ES-I3 (cell line): ENCODE results near the gene ECI1.

Source experiments
- H3K36me3 ChIP-seq: 2 replicates; pipeline ENCODE4 v1.6.1; 2013; ENCODE audit warnings: mild to moderate bottlenecking, low read length, control low read depth, moderate library complexity; ENCODE audit not compliant: insufficient read depth
- H3K4me1 ChIP-seq: 2 replicates; pipeline ENCODE4 v1.6.1; 2013; ENCODE audit warnings: mild to moderate bottlenecking, control low read depth, low read length; ENCODE audit not compliant: insufficient read depth
- H3K9ac ChIP-seq: 2 replicates; pipeline ENCODE4 v1.6.1; 2013; ENCODE audit warnings: low read depth, mild to moderate bottlenecking, low read length, moderate library complexity
- H3K9me3 ChIP-seq: 2 replicates; pipeline ENCODE4 v1.6.1; 2013; ENCODE audit warnings: mild to moderate bottlenecking, low read length, moderate library complexity; ENCODE audit not compliant: control insufficient read depth, insufficient read depth

Gene ECI1

DNA sequence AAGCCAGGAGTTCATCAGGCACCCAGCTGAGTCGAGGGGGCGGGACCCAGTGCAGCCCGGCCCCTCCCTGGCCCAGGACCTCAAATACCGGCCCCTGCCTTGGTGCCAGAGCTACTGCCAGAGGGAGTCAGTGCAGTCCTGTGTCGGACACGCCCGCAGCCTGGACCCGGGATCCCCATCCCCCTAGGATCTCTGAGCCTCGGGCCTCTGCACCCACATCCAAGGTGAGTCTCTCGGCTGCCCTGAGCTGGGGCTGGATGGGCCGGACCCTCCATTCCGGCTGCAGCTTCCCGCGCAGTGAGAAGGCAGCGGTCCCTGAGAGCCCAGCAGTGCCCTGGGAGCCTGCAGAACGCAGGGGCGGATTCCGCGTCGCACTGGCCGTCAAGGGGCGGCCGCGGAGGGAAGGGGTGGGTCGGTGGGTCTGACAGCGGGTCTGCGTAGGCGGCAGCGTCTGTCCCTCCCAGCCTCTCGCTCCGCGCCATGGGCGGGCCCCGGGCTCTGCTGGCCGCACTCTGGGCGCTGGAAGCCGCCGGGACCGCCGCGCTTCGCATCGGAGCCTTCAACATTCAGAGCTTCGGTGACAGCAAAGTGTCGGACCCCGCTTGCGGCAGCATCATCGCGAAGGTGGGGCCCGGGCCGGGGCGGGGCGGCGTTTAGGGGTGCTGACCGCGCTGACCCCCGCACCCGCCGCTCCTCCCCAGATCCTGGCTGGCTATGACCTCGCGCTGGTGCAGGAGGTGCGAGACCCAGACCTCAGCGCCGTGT, 14.9 kb downstream of the ECI1 start, which contains the start of gene DNASE1L2:
TSS of gene DNASE1L2 (plus strand) at position 108 of the 765 bp plus-strand sequence. CDS start at position 481, 373 bp downstream.
- no peaks in the 10 kb centered on the region for H3K9me3 ChIP-seq
- H3K9ac ChIP-seq: peak within 1 kb of the TSS; percentile 48
- H3K4me1 ChIP-seq: no peaks in the 10 kb centered on the region; the same call in 1 of the 2 replicates
- H3K36me3 ChIP-seq: no peaks in the 10 kb centered on the region

DNA sequence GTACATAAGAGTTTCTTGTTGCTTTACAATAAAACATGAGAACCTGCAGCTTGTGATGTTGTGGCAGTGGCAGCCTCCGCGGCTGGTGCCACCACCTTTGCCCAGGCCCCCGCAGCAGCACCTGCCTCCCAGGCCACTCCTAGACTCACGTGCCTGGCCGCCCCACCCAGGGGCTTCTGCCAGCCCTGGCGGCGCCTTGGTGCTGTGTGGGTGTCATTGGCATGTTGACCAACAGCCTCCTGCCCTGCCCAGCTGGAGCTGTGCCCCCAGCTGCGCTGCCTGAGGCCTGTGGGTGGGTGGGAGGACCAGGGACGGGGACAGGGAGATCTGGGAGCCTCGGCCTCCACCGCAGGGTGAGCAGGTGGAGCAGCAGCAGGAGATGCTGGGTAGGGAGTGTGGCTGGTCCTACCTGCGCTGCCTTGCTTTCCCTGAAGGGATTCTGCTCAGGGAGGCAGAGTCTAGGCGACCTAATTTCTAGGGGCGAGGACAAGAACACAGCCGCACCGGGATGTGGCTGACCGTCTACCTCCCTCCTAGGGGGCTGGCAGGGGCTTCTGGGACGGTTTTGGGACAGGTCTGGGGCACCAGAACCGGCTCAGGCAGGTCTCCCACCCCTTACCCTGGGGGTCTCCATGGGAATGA, 15.6 kb downstream of the ECI1 start:
- no peaks in the 10 kb centered on the region for H3K9me3 ChIP-seq
- no peaks in the 10 kb centered on the region for H3K36me3 ChIP-seq
- no peaks in the 10 kb centered on the region; the same call in 1 of the 2 replicates for H3K4me1 ChIP-seq
- H3K9ac ChIP-seq: no peak overlapping the region

DNA sequence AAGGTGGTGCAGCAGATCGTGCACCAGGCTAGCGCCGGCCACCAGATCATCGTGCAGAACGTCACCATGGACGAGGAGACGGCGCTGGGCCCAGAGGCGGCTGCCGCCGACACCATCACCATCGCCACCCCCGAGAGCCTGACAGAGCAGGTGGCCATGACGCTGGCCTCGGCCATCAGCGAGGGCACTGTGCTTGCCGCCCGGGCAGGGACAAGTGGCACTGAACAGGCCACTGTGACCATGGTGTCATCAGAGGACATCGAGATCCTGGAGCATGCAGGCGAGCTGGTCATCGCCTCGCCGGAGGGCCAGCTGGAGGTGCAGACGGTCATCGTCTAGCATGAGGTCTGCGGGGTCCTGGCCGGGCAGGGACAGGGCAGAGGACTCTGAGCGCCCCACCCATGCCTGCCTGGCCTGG, 16.1 kb downstream of the ECI1 start:
- H3K9ac ChIP-seq: no peak overlapping the region
- no peaks in the 10 kb centered on the region for H3K9me3 ChIP-seq
- H3K36me3 ChIP-seq: no peaks in the 10 kb centered on the region
- H3K4me1 ChIP-seq: no peaks in the 10 kb centered on the region; the same call in 1 of the 2 replicates

DNA sequence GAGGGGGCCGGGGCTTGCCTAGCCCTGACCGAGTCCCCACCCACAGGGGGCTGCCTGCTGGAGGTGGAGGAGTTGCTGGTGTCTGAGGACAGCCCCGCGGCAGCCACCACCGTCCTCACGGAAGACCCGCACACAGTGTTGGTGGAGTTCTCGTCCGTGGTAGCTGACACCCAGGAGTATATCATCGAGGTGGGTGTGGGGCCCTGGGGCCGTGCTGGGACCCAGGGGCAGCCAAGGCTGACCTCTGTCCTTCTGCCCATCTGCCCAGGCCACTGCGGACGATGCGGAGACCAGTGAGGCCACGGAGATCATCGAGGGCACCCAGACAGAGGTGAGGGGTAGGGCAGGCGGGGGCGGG, 16.6 kb downstream of the ECI1 start:
- no peaks in the 10 kb centered on the region for H3K9me3 ChIP-seq
- no peaks in the 10 kb centered on the region for H3K36me3 ChIP-seq
- H3K9ac ChIP-seq: no peak overlapping the region
- H3K4me1 ChIP-seq: no peaks in the 10 kb centered on the region; the same call in 1 of the 2 replicates

DNA sequence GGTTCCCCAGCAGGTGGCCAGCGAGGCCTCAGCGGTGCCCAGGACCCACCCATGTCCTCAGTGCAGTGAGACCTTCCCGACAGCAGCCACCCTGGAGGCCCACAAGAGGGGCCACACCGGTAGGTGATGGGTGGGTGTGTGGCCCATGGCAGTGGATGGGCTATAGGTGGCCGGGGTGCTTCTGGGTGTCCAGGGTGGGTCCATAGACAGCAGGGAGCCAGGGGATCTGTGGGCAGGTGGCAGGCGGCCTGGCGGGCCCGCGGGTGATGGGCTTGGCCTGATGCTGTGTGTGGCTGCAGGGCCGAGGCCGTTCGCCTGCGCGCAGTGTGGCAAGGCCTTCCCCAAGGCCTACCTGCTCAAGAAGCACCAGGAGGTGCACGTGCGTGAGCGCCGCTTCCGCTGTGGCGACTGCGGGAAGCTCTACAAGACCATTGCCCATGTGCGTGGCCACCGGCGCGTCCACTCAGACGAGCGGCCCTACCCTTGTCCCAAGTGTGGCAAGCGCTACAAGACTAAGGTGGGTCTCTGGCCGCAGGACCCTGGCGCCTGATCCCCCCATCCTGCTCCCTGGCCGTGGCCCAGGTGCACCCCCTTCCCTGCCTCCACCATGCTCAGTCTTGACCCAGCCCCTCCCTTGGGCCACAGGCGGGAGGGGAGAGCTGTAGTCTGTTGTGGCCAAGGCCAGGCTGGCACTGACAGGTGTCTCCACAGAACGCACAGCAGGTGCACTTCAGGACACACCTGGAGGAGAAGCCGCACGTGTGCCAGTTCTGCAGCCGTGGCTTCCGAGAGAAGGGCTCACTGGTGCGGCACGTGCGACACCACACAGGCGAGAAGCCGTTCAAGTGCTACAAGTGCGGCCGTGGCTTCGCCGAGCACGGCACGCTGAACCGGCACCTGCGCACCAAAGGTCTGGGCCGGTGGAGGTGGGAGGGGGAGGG, 17.2 kb downstream of the ECI1 start:
- Histone ChIP-seq H3K4me1 (no peaks in the 10 kb centered on the region; the same call in 1 of the 2 replicates), H3K9ac (no peak overlapping the region), H3K9me3 (no peaks in the 10 kb centered on the region), H3K36me3 (no peaks in the 10 kb centered on the region)

DNA sequence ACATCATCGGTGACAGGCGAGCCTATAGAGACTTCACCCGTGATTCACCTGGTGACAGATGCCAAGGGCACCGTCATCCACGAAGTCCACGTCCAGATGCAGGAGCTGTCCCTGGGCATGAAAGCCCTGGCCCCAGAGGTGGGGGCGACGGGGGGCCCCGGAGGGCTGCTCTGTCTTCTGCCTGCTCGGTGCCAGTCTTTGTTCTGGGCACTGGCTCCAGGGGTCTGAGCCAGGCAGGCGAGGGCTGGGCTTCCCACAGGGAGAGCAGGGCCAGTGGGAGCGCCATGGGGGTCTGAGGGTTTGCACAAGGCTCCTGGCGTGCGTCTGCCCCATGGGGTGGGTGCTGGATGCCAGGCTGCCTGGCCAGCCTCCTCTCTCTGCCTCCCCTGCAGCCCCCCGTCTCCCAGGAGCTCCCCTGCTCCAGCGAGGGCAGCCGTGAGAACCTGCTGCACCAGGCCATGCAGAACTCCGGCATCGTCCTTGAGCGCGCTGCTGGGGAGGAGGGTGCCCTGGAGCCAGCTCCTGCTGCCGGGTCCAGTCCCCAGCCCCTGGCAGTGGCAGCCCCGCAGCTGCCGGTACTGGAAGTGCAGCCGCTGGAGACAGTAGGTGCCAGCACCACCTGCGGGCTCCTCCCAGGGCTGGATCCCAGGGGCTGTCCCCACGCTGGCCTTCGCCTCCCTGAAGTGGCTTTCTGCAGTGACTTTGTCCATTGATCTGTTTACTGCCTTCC, 18.2 kb downstream of the ECI1 start:
- Histone ChIP-seq H3K9me3 (no peaks in the 10 kb centered on the region), H3K4me1 (no peaks in the 10 kb centered on the region; the same call in 1 of the 2 replicates), H3K36me3 (no peaks in the 10 kb centered on the region), H3K9ac (no peak overlapping the region)

DNA sequence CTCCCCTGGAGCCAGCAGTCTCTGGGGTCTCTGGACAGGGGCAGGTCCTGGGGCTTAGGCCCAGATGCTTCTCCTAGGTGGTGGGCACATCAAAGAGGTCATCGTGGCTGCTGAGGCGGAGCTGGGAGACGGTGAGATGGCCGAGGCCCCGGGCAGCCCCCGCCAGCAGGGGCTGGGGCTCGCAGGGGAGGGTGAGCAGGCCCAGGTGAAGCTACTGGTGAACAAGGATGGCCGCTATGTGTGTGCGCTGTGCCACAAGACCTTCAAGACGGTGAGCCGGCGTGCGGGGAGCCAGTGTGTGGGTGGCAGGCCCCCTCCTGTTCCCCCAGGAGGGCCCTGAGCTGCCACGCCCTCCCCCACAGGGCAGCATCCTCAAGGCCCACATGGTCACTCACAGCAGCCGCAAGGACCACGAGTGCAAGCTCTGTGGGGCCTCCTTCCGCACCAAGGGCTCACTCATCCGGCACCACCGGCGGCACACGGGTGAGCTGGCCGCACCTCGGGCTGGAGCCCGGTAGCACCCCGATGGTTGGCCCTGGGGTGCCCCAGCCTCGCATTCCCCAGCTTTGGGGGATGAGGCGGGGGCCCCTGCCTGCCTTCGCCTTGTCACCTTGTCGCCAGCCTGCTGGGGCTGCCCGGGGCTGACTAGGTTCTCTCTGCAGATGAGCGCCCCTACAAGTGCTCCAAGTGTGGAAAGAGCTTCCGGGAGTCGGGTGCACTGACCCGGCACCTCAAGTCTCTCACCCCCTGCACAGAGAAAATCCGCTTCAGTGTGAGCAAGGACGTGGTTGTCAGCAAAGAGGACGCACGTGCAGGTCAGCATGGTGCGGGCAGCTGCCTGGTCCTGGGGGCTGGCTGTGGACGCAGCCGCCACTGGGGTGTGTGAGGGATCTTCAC, 19.0 kb downstream of the ECI1 start:
- Histone ChIP-seq H3K9ac (no peak overlapping the region), H3K9me3 (no peaks in the 10 kb centered on the region), H3K36me3 (no peaks in the 10 kb centered on the region)

DNA sequence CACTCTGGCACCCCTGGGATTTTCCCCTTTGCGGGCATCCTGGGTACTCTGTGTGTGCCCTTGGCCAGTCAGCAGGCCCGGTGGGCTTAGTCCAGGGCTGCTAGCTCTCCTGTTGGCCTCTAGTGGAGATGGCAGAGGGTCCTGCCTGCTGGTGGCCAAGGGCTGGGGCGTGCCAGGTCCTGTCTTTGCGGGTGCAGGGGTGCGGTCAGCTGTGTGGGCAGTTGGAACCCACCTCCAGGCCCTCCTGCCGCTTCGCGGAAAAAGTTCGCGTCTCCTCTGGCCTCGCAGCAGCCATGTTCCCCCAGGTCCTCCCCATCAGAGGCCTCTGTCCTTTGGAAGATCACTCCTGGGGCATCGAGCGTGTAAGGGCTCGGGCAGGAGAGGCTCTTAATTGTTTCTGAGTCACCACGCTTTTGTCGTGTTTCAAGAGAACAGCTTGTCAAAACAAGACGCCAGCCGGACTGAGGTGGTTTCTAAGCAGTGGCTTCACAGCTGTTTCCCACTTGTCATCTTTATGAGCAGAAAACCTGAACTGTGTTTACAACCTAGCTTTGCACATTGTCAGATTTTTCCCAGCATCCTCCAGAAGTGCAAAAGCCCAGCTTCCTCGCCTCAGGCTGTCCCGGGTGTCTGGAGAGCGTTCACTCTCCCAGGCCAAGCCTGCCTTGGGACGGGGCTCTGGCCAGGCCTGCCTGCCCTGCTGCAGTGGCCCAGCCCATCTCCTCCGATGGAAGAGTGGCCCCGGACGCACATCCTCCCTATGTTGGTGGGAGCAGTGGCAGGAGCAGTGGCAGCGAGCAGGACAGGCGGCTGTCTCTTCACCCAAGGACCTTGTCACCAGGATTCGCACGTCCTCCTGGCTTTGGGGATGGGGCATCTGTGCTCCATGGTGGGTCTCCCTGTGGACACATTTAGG, 20.1 kb downstream of the ECI1 start:
- no peaks in the 10 kb centered on the region for H3K36me3 ChIP-seq
- H3K9me3 ChIP-seq: no peaks in the 10 kb centered on the region
- no peak overlapping the region for H3K9ac ChIP-seq
- H3K4me1 ChIP-seq: no peaks in the 10 kb centered on the region

More for the DNA sequence above, 19.0 kb downstream of the ECI1 start:
- no peaks in the 10 kb centered on the region for H3K4me1 ChIP-seq

DNA sequence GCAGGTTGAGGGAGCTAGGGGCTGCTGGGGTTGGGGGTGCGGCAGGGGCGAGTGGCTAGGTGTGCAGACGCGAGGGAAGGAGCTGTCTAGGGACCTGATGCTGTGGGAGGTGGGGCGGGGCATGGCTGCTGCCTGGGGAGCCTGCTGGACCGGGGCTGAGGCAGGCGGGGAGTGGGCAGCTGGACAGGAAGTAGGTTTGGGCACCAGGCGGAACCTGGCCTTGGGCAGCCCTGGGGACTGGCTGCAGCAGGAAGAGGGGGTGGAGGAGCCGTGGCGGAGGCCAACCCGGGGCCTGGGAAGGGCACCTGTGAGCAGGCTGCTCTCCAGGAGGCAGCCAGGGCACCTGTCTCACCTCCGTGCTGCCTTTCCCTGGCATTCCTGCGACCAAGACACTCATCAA, 21.0 kb downstream of the ECI1 start:
- Histone ChIP-seq H3K9ac (no peak overlapping the region), H3K36me3 (no peaks in the 10 kb centered on the region), H3K4me1 (no peaks in the 10 kb centered on the region), H3K9me3 (no peaks in the 10 kb centered on the region)

DNA sequence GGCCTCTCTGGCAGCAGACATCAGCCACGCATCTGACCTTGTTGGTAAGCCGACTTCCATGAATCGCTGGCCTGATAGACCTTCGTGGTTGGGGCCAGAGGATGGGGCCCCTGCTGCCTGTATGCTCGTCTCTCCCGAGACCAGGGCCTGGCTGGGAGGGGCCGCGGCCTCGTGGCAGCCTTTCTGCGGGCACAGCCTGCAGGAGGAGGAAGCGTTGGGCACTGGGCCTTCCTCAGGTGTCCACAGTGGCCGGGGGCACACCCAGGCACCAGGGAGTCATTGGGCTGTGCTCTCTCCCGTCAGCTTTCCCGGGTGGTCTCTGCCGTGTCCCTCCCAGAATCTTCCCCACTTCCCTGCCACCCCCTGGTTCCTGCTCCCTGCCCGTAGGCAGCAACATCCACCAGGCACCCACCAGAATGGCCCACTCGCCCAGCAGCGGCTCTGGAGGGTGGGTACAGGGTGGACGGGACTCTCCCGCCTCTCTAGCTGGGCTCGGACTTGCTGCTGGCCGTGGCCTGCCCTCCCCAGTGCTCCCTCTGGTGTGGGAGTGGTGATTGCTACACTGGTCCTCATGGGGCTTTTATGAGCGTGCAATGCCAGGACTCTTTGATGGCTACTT, 21.6 kb downstream of the ECI1 start:
- no peak overlapping the region for H3K9ac ChIP-seq
- H3K4me1 ChIP-seq: no peaks in the 10 kb centered on the region
- H3K9me3 ChIP-seq: no peaks in the 10 kb centered on the region
- H3K36me3 ChIP-seq: no peaks in the 10 kb centered on the region

DNA sequence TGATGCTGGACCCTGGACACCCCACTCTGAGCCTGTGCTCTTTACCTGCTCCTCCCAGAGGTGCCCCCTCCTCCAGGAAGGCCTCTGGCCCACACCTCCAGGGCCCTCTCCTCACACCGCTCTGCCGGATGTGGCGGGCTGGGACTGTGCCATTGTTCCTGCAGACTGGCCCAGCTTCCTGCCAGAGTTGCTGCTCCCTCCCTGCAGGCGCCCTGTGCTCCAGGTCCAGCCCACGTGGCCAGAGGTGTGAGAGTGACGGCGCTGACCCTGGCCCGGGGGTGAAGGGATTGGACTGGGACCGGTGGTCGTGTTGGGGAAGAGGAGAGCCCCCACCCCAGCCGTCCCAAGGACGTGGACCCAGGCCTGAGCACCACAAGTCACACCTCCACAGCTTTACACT, 22.3 kb downstream of the ECI1 start:
- Histone ChIP-seq H3K4me1 (no peaks in the 10 kb centered on the region), H3K9ac (no peak overlapping the region), H3K36me3 (no peaks in the 10 kb centered on the region), H3K9me3 (no peaks in the 10 kb centered on the region)

DNA sequence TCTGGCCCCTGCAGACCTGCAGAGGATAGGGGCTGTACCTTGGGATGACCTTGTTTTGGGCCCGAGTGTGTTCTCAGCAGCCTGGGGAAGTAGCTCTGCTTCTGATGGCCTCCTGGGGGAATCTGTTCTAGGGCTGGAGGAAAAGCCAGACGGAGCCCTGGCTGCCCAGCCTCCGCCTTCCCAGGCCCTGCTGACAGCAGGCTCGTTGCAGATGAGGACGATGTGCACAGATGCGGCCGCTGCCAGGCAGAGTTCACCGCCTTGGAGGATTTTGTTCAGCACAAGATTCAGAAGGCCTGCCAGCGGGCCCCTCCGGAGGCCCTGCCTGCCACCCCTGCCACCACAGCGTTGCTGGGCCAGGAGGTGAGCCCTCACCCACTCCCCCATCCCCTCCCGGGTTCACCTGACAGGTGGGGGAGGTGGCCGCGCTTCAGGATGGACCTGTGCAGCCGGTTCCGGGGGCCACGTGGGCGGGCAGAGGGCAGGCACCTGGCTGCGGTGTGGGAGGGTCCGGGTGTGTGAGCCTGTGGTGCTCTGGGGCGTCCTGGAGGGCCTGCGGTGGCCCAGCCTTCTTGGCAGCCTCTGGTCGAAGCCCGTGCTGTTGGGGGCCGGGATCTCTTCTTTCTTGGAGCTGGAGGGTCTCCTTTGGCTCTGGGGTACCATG, 23.1 kb downstream of the ECI1 start:
- H3K36me3 ChIP-seq: no peaks in the 10 kb centered on the region
- no peaks in the 10 kb centered on the region for H3K9me3 ChIP-seq
- no peaks in the 10 kb centered on the region for H3K4me1 ChIP-seq
- no peak overlapping the region for H3K9ac ChIP-seq
